ENCODE data around the gene NR6A1.
A peak's percentile ranks its signal among the peaks of the same experiment; 100 is the strongest.

NR6A1 gene

DNA sequence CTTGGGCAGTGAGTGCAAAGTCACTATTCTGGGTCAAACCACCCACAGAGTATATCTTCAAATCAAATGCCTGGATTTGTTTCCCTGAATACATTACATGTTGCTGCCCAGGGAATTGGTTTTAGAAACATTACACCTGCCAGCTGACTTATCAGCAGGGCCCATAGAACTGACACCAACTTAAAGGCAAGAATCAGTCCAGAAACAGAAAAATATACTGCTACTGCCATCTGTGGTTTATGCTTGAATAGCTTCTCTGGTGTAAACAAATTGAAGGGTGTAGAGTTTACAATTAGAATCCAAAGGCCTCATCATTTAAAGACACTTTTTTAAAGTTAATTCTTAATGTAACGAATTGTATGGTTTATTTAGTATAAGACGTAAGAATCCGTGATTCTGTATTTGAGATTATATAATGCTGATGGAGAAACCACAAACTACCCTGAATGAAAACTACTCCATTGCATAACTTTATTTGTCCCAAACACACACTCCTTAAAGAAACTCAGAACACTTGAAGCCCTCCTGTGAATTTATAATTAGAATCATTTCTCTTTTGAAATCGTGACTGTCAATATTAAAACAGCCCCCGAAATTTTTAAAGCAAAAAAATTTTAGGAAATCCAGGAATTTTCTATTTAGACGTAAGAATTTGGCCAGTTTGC is 6.2 kb downstream of the NR6A1 start:
- ATAC-seq, result peak; percentile 72

DNA sequence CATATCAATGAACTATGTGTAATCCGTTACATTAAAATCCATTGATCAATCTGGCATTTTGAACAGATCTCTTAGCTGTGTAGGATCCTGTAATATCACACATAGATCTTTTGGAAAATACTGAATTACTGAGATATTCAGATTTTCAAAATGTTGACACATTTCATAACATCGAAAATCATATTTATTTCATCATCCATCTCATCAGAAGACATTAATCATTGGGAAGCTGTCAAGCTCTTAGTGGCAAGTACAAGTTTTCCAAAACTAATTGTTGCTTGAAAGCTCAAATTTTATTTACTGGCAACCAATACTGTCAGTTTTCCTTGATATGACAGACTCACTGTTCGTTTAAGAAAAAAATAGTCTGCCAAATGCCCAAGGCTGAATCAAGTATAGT is 8.5 kb downstream of the NR6A1 start:
- no peak for ATAC-seq
- TF ChIP-seq, protein P1, sequence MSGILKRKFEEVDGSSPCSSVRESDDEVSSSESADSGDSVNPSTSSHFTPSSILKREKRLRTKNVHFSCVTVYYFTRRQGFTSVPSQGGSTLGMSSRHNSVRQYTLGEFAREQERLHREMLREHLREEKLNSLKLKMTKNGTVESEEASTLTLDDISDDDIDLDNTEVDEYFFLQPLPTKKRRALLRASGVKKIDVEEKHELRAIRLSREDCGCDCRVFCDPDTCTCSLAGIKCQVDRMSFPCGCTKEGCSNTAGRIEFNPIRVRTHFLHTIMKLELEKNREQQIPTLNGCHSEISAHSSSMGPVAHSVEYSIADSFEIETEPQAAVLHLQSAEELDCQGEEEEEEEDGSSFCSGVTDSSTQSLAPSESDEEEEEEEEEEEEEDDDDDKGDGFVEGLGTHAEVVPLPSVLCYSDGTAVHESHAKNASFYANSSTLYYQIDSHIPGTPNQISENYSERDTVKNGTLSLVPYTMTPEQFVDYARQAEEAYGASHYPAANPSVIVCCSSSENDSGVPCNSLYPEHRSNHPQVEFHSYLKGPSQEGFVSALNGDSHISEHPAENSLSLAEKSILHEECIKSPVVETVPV (CRISPR knock-in tag; IDR thresholded peaks at IDR 0.05), result no peak
- no peak for TF ChIP-seq ZC3H10 (CRISPR knock-in tag; IDR thresholded peaks at IDR 0.05)
- no peak for TF ChIP-seq OSR1 (CRISPR knock-in tag; IDR thresholded peaks at IDR 0.05)
- TF ChIP-seq ZNF565 (CRISPR knock-in tag; conservative IDR thresholded peaks at IDR 0.05; ENCODE audit: low read depth), result no peak

More for the DNA sequence above, 6.2 kb downstream of the NR6A1 start:
- no peak for TF ChIP-seq GLIS3 (CRISPR knock-in tag; IDR thresholded peaks at IDR 0.05)
- no peak for TF ChIP-seq BACH2 (CRISPR knock-in tag; IDR thresholded peaks at IDR 0.05; ENCODE audit: borderline replicate concordance)
- TF ChIP-seq, protein P2, sequence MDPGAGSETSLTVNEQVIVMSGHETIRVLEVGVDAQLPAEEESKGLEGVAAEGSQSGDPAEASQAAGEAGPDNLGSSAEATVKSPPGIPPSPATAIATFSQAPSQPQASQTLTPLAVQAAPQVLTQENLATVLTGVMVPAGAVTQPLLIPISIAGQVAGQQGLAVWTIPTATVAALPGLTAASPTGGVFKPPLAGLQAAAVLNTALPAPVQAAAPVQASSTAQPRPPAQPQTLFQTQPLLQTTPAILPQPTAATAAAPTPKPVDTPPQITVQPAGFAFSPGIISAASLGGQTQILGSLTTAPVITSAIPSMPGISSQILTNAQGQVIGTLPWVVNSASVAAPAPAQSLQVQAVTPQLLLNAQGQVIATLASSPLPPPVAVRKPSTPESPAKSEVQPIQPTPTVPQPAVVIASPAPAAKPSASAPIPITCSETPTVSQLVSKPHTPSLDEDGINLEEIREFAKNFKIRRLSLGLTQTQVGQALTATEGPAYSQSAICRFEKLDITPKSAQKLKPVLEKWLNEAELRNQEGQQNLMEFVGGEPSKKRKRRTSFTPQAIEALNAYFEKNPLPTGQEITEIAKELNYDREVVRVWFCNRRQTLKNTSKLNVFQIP (CRISPR knock-in tag; IDR thresholded peaks at IDR 0.05; ENCODE audit: borderline replicate concordance, low read depth), result no peak
- TF ChIP-seq ZFP3 (CRISPR knock-in tag; IDR thresholded peaks at IDR 0.05), result no peak
- TF ChIP-seq RARB (CRISPR knock-in tag; IDR thresholded peaks at IDR 0.05), result no peak
- TF ChIP-seq TOX (CRISPR knock-in tag; IDR thresholded peaks at IDR 0.05; ENCODE audit: borderline replicate concordance), result no peak
- no peak for TF ChIP-seq PPARA (CRISPR knock-in tag; IDR thresholded peaks at IDR 0.05; ENCODE audit: borderline replicate concordance)
- no peak for TF ChIP-seq ZNF565 (CRISPR knock-in tag; conservative IDR thresholded peaks at IDR 0.05; ENCODE audit: low read depth)
- no peak for TF ChIP-seq ZC3H10 (CRISPR knock-in tag; IDR thresholded peaks at IDR 0.05)

DNA sequence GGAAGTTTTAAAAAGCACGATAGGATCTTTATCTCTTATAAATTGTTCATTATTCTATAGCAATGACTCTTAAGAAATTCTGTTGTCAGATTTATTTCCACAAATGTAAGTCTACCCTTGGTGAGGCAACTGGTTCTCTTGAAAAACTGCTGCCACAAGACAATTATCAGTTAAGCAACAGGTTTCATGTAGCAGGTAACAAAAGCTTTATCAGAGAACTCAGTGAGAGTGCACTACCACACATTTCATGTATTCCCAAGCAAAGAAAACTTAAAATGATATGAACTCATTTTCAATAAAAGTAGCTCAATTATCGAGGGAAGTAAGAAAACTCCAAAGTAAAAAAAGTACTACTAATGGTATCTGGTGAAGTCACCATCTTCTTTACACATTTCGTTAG is 9.4 kb downstream of the NR6A1 start:
- no peak for ATAC-seq
- TF ChIP-seq, protein P3, sequence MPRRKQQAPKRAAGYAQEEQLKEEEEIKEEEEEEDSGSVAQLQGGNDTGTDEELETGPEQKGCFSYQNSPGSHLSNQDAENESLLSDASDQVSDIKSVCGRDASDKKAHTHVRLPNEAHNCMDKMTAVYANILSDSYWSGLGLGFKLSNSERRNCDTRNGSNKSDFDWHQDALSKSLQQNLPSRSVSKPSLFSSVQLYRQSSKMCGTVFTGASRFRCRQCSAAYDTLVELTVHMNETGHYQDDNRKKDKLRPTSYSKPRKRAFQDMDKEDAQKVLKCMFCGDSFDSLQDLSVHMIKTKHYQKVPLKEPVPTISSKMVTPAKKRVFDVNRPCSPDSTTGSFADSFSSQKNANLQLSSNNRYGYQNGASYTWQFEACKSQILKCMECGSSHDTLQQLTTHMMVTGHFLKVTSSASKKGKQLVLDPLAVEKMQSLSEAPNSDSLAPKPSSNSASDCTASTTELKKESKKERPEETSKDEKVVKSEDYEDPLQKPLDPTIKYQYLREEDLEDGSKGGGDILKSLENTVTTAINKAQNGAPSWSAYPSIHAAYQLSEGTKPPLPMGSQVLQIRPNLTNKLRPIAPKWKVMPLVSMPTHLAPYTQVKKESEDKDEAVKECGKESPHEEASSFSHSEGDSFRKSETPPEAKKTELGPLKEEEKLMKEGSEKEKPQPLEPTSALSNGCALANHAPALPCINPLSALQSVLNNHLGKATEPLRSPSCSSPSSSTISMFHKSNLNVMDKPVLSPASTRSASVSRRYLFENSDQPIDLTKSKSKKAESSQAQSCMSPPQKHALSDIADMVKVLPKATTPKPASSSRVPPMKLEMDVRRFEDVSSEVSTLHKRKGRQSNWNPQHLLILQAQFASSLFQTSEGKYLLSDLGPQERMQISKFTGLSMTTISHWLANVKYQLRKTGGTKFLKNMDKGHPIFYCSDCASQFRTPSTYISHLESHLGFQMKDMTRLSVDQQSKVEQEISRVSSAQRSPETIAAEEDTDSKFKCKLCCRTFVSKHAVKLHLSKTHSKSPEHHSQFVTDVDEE (CRISPR knock-in tag; IDR thresholded peaks at IDR 0.05), result no peak
- TF ChIP-seq ZFP3 (CRISPR knock-in tag; IDR thresholded peaks at IDR 0.05) (no peak), ZC3H10 (CRISPR knock-in tag; IDR thresholded peaks at IDR 0.05) (no peak), ZFP30 (CRISPR knock-in tag; IDR thresholded peaks at IDR 0.05) (no peak), TOX (CRISPR knock-in tag; IDR thresholded peaks at IDR 0.05; ENCODE audit: borderline replicate concordance) (no peak), RARB (CRISPR knock-in tag; IDR thresholded peaks at IDR 0.05) (no peak), ZNF8 (CRISPR knock-in tag; IDR thresholded peaks at IDR 0.05) (no peak), ESRRG (CRISPR knock-in tag; IDR thresholded peaks at IDR 0.05) (no peak), SNAI2 (CRISPR knock-in tag; IDR thresholded peaks at IDR 0.05) (no peak), ZNF70 (CRISPR knock-in tag; IDR thresholded peaks at IDR 0.05) (no peak)
- TF ChIP-seq, protein P4, sequence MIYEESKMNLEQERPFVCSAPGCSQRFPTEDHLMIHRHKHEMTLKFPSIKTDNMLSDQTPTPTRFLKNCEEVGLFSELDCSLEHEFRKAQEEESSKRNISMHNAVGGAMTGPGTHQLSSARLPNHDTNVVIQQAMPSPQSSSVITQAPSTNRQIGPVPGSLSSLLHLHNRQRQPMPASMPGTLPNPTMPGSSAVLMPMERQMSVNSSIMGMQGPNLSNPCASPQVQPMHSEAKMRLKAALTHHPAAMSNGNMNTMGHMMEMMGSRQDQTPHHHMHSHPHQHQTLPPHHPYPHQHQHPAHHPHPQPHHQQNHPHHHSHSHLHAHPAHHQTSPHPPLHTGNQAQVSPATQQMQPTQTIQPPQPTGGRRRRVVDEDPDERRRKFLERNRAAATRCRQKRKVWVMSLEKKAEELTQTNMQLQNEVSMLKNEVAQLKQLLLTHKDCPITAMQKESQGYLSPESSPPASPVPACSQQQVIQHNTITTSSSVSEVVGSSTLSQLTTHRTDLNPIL (CRISPR knock-in tag; IDR thresholded peaks at IDR 0.05; ENCODE audit: low read depth), result no peak
- TF ChIP-seq, protein P1 (CRISPR knock-in tag; IDR thresholded peaks at IDR 0.05), result no peak

DNA sequence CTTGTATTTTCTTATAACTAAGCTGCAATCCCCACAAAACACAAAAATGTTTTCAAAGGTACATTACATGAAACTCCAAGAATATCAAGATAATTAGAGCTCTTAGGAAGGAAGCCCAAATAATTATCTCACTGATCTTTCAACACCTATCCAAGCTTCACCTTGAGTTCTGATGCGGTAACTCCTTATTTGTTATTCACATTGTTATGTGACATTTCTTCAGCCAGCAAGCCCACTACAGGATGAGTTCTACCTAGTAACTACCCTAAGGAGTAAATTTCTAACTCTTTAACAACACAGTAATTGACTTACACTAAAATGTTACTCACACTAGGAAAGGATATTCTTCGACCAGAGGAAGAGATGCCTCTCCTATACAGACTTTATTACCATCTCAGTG is 9.9 kb downstream of the NR6A1 start:
- ATAC-seq, result no peak
- TF ChIP-seq ZNF70 (CRISPR knock-in tag; IDR thresholded peaks at IDR 0.05) (no peak), TCF4 (CRISPR knock-in tag; IDR thresholded peaks at IDR 0.05; ENCODE audit: borderline replicate concordance) (no peak)
- TF ChIP-seq, protein P3 (CRISPR knock-in tag; IDR thresholded peaks at IDR 0.05), result no peak
- TF ChIP-seq, protein P1 (CRISPR knock-in tag; IDR thresholded peaks at IDR 0.05), result no peak

All from SK-N-SH treated with all-trans-retinoic acid at 6 μM for 48 hours (cell line).